ENCODE results near the gene SEMA3F.
"Not testable (repeated sequence)": the region's sequence is repeated elsewhere in the genome, so short reads cannot be mapped to it uniquely, and the experiment has no call there.

SEMA3F gene

DNA sequence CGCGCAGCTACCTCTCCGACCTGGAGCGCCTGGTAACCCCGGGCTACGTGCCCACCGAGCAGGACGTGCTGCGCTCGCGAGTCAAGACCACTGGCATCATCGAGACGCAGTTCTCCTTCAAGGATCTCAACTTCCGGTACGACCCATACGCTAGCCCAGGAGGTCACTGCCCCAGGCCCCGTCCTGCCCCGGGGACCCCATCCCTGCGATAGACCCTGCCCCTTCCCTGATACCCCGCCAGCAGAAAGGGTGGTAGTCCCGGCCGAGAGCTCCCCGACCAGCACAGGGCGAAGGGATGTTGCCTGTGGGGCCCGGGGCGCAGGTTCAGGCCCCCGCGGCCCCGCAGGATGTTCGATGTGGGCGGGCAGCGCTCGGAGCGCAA is 38.6 kb downstream of the SEMA3F start:
- no peak for DNase-seq (ENCODE audit: low read depth)

DNA sequence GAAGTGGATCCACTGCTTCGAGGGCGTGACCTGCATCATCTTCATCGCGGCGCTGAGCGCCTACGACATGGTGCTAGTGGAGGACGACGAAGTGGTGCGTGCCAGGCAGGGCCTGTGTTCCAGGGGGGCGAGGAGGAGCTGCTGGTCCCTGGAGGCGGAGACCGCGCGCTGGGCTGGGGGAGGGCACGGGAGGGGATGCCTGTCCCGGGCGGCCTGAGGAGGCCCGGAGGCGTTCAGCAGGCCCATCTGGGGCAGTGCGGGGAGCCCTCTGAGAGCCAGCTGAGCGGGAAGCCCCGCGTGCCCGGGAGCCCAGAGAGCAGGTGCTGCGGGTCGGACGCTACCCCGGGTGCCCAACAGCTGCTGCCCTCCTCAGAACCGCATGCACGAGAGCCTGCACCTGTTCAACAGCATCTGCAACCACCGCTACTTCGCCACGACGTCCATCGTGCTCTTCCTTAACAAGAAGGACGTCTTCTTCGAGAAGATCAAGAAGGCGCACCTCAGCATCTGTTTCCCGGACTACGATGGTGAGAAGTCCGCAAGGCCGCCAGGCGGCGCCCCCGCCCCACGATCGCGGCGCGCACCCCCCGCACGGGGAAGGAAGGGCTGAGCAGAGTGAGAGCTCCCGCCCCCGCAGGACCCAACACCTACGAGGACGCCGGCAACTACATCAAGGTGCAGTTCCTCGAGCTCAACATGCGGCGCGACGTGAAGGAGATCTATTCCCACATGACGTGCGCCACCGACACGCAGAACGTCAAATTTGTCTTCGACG is 39.2 kb downstream of the SEMA3F start:
- peak; percentile 62 for DNase-seq (ENCODE audit: low read depth)

DNA sequence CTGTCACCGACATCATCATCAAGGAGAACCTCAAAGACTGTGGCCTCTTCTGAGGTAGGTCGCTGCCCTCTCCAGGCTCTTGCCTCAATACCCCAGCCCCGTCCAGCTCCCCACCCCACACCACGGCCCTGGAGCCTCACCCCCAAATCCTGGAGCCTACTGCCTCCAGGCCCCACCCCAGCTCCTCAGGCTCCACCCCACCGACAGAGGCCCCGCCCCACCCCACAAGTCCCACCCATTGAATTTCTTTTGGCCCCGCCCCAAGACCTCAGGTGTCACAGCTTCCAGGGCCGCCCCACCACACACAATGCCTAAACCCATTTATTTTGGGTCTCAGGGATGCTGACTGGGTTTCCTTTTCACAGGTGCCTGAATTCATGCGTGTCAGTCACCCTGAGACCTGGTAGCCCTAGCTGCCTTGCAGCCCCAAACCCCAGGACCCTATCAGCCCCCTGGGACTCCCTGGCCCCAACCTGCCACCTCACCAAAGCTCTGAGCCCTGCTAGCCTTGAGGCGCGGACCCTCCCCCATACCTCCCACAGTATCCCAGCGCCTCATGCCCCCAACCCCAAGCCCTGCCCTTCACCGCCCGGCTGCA is 39.9 kb downstream of the SEMA3F start:
- no peak for DNase-seq (ENCODE audit: low read depth)

DNA sequence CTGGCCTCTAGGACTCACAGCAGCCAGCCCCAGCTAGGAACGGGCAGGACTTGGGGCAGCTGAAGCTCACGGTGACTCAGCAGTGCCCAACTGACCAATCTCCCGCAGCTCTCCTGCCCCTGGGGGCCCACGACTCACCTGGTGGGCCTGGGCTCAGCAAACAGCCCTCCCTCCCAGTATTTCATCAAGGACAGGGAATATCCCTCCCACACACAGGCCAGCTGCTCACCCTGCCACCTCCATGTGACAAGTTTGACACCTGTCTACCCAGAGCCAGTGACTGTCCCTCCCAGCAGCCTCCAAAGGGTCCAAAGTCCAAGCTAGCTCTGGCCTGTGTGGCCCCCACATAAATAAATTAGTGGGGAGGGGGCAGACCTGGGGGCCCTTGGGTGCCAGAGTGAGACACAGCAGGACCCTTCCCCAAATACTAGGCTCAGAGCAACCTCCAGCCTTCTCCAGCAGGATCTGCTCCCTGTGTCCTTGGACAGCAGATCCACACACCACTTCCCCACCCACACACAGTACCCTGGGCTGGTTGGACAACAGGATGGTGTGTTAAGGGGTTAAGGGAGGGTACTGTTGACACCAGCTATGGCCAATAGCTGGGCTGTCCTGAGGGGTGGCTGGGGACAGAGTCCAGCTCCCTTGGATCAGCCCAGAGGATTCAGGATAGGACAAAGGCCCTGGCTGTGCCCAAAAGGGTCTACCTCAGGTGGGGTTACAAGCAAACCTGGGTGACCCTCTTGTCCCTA is 40.6 kb downstream of the SEMA3F start:
- DNase-seq (ENCODE audit: low read depth): no peak

DNA sequence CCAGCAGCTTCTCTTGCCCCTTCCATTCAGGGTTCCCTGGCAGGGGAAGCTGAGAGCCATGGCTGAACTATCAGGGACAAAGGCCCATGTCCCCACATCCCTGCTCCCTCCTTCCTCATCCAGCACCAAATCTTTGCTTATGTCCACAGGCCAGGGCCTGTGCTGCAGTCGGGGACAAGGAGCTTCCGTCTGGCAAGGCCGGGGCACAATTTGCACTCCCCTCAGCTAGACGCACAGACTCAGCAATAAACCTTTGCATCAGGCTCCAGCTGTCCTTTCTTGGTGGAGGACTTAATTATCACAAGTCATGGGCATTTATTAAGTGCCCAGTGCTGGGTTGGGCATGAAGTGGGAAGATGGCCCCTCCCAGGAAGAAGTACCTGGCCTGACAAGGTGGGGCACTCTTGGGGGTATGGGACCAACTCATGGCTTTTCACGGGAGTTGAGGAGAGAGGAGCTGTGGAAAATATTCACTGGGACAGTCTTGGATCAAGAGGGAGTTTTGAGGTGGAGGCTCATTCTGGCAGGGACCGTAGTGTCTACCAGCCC is 41.2 kb downstream of the SEMA3F start:
- no peak for DNase-seq (ENCODE audit: low read depth)

DNA sequence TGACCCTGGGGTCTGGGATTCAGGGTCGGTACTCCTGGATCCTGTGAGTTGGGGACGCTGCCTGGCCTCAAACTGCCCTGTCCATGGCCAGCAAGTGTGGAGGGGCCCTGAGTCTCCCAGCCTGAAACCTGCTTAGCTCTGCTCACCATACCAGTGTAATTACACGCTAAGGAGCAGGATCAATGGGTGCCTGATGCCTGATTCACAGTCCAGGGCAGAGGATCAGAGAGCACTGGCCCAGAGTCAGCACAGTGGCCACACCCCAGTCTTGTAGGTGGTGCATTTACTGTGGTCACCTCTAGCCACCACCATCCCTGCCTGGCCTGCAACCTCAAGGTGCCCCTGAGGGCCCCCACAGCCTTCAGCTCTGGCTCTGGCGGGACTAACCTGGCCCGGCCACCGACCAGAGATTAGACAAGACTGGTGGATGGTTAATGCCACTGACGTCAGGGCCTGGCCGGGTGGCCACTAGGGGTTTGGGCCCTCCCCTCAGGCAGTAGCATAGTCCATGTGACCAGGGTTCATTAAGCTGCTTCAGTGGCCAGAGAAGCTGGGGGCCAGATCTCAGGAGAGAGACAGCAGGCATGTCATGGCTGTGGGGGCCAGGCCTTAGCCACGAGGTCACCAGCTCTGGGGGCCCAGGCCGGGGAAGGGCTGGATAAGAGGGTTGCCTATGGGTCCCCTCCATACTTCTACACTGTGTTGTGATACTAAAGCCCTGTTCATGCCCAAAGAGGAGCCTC is 46.6 kb downstream of the SEMA3F start:
- no peak for DNase-seq (ENCODE audit: low read depth)

DNA sequence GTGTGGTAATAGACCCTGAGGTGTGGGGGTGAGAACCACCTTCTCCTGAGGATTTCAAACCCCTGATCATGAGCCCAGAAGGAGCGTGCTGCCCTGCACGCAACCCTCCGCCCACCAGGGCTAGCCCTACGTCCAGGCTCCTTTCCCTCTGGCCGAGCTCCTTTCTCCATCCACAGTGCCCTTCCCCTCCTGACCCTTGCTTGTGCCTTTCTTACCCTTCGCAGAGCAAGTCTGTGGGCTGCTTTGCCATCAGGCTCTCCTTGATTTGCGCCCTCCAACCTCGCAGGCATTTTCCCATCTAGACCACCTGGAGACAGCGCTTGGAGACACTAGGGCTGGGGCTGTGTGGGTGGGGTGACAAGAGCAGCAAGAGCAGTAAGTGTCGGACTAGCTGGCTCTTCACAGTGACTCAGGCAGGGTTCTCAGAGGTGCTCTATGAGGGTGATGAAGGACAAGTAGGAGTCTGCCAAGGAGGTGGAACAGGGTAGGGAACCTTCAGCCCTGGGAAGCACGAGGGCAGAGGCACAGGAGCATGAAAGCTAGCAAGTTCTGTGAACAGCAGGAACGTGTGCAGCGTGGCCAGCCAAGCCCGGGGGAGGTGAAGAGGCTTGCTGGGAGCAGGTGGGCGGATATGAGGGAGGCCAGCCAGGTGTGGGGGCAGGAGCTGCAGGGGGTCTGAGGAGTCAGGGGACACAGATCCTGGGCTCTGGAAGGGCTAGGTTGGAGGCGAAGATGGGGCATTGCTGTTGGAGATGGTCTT is 47.4 kb downstream of the SEMA3F start:
- no peak for DNase-seq (ENCODE audit: low read depth)

DNA sequence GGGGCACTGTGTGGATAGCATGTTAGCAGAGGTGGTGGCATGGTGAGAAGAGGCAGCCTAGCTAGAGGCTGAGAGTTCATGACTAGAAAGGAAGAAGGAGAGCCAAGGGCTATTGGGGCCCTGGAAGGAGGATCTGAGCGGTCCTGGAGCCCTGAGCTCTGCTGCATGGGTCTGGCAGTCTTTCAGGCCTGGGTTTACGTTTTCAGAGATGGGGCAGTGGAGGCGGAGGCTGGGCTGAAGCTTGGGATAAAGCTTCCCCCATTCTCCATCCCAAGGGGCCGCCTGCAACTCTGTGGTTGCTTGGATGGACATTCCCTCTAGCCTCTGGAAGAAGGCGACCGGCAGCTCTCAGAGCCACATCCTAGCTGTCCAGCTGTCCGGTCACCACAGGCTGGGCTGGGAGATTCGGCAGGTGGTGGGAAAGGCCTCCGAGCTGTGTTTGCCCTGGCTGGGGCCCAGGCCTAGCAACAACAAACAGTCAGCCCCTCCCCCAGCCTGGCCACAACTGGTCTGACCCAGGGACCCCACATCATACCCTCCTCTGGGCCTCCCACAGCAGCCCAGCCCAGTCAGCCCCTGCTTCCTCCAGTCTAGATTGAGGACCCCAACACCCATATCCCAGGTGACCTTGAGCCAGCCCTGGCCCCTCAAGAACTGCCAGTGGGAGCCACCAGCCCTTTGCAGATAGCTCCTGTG is 48.1 kb downstream of the SEMA3F start:
- no peak for DNase-seq (ENCODE audit: low read depth)

DNA sequence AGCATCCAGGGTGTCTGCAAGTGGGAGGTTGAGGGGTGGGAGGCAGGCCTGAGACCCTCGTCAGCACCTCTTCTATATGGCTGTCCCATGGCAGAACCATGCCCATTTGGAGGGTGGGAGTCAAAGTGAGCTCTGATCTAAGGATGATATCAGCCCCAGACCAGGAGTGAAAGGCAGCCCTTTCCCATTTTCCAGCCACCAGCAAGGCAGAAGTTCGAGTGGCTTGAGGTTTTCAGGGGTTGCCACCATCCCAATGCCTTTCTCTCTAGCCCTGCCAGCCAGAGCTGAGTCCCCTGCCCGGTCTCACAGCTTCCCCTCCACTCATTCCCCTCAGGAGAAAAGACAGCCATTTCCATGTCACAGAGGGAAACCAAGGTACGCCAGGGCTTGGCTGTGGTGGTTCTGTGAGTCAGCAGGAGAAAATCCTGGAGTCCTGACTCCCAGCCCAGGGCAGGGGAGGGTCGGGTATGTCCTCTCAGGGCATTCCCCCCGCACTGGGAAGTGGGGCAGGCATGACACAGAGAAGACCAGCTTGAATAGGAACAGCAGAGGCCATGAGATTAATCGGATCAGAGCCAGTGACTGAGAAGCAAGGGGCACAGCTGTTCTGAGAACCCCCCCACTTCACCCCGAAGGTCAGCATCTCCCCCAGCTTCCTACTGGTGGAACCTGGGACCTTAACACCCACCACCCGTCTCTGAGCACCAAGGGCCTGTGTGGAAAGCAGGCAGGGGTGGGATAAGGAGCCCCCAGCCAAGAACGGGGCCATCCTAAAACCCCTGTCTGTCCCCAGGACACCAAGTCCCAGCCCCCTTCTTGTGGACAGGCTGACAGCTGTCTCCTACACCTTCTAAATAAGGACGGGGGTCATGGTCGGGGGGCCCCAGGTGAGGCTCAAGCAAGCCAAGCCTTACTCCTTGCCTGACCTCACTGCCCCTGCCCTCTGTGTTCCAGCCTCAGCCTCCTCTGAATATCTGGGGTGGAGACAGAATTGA is 49.0 kb downstream of the SEMA3F start:
- no peak for DNase-seq (ENCODE audit: low read depth)

DNA sequence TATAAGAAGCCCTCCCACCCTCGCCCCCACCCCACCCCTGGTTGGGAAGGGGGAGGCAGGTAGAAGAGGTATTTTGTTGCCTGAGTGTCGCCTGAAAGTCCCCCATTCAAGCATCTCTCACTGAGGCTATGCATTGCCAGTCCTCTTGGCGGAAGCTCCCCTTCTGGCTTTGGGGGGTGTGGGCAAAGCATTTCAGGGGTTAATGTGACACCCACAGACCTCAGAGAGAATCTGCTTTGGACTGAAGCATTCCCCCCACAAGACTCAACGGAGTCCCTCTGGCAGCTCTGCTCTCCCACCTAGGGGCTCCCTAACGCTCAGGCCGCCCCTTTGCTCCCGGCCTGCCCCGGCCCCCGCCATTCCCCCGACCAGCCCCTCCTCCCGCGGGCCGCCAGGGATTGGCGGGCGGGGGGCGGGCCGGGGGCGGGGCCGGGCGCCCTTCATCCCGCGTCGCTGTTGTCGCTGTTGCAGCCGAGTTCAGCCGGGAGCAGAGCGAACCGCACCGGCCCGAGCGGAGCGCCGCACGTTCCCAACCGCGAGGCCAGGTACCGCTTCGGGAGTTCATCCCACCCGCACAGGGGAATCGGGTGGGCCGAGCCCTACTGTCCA is 49.8 kb downstream of the SEMA3F start, which contains the start of gene SLC38A3:
Gene SLC38A3, plus strand, starts transcription at position 468 of the 609 bp plus-strand sequence. CDS start 8,929 bp downstream, outside the sequence.
- no peak for DNase-seq (ENCODE audit: low read depth)

DNA sequence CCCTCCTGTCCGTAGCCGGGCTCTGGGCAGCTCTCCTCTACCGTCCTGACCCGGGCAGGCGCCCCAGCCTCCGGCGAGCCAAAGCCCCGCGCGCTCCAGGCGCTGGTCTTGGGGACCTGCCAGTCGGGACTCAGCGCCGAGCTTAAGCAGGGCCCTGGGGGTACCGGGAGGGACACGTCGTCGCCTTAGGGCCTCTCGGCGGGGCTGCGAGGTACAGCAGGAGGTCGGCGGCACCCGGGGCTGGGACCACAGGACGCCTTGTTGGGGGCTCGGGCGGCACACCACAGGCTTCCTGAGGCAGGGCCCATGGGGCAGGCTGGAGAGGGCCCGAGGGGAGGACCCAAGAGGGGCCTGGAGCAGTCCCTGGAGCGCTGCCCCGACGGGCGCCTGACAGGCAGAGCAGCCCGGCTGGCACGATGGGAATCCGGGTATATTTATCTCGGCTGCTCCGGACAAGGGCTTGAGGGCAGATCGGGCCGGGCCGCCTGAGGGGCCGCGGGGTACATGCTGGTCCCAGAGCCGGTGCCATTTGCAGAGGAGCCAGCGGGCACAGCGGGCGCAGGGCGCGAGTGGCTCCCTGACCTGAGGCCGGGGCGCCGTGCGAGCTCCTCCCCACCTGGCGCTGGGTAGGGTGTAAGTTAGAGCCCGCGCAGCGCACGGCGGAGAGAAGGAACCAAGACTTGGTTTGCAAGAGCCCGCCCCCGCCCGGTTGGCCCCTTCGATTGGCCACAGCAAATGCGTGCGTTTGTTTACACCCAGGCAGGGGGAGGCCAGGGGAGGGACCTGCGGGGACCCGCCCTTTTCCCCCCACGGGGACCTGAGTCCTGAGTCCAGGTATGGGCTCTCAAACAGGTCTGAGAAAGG is 50.5 kb downstream of the SEMA3F start:
- no peak for DNase-seq (ENCODE audit: low read depth)

DNA sequence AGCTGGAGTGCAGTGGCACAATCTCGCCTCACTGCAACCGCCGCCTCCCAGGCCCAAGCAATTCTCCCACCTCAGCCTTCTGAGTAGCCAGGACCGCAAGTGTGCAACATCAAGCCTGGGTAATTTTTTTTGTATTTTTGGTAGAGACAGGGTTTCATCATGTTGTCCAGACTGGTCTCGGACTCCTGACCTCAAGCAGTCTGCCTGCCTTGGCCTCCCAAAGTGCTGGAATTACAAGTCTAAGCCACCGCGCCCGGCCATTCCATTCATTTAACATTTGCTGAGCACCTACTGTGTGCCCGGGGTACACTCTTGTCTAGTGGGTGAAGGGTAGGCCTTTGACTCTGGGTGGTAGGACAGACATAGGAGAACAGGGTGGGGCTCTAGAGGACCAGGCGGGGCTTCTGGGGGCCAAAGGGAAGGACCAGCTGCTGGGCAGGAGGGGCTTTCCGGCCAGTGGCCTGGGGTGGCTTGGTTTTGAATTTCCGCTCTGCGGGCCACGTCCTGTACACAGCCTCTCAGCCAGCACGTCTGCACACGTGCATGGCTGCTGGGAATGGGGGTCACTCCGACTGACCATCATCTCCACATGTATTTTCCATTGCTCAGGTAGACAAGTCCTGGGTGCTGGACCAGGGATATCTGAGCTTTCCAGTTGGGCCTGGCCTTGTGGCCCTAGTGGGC is 52.4 kb downstream of the SEMA3F start:
- no peak for DNase-seq (ENCODE audit: low read depth)

DNA sequence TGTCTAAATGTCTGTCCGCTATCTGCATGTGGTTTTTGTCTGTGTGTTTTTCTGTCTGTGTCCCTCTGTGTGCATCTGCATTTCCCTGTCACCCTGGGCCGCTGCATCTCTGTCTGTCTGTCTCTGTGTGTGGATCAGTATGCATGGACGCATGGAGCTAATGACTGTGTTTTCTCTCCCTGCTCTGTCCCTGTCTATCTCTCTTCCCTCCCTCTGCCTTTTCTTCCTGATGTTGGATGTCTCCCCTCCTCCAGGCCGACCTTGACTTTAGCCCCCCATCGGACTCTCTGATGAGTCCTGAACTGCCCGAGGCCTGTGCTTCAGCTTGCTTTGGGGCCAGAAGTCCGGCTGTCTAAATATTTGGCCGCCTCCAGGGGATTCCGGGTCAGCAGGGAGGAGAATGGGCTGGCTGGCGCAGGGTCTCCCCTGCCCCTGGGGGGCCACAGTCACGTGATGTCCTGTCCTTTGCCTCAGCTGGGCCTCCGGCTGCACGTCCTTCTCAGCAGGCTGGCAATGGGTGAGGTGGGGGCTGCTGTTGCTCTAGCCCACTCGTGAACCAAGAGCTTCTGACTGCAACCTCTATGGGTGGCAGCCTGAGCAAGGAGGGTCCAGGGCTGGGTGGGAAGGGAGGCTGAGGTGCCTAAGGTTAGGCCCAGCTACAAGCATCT is 53.7 kb downstream of the SEMA3F start:
- no peak for DNase-seq (ENCODE audit: low read depth)

DNA sequence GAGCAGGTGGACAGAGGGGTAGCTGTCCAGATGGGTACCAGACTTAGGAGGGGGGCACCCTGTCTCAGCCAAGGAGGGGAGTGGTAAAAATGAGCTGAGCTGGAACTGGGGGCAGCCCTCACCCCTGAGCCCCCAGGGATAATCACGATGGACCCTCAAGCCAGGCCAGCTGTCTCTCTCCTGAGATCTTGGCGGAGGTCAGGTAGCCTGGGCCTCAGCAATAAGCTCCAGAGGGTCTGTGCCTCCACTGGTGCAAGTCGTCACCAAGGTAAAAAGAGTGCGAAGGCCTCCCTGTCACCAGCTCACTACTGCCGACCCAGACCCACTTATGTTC is 55.0 kb downstream of the SEMA3F start:
- no peak for DNase-seq (ENCODE audit: low read depth)

DNA sequence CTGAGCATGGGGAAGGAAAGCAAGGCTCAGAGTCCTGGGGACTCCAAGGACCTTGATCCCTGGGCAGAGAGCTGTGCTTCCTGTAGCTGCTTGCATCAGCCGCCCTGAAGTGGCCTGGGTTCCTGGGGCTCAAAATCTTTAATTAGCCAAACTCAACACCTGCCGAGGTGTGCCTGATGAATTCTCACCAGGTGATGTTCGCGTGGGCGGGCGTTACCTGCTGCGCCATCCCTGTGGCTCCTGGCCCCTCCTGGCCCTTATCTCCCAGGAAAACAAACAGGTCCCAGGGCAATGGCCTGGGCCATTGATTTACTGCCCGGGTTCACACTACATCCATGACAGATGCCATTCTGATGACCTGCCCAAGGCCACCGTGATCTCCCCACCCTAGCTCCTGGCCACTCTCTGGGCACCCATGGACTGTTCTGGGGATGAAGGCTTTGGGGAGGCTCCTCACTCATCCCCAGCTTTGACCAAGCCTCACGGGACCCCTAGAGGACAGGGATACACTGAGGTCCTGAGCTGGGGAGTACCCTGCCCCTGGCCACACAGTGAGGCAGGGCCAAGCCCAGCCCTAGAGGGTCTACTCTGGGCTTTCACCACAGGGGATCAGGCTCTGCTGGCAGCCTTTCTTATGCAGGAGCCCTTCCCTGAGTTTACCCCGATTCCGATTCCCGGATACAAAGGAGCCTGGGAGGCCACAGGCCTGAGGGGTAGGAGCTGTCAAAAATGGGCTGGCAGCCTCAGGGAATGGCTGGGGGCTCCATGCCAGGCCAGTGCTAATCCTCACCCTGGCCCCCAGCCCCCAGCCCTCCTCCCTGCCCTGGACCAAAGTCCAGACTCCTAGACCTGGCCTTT is 55.6 kb downstream of the SEMA3F start:
- no peak for DNase-seq (ENCODE audit: low read depth)

DNA sequence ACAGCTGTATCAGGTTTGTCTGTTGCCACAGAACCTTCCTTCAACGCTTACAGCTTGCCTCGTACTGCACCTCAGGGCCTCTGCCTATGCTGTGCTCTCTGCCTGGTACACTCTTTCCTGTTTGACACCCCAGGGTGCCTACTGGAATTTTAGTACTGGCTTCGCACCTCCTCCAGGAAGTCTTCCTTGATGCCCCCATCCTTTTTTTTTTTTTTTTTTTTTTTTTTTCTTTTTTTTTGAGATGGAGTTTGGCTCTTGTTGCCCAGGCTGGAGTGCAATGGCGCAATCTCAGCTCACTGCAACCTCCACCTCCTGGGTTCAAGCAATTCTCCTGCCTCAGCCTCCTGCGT is 56.2 kb downstream of the SEMA3F start:
- DNase-seq (ENCODE audit: low read depth): not testable (repeated sequence)

Data from stimulated activated CD8-positive, alpha-beta memory T cell treated with anti-CD3 and anti-CD28 coated beads, Interleukin-15, amount 100 ng/mL, for 1 hour (primary cell).